GM12891 (cell line): ENCODE results near the gene COX6A1.
"Not testable (repeated sequence)": the region's sequence is repeated elsewhere in the genome, so short reads cannot be mapped to it uniquely, and the experiment has no call there.

Source experiments
- DNase-seq: peaks from one replicate; pipeline ENCODE4 v3.0.0; 2011; ENCODE audit warnings: low spot score; ENCODE audit not compliant: insufficient read length
- FAIRE-seq: peaks from 2 replicates; lab custom pipeline; 2011; peaks lifted over from hg19 to GRCh38; lab: Jason Lieb, UNC
- PAX5 ChIP-seq: IDR thresholded peaks from 2 replicates; pipeline ENCODE4 v1.6.1; 2011; ENCODE audit warnings: low read length, moderate library complexity, mild to moderate bottlenecking; ENCODE audit not compliant: insufficient read depth, severe bottlenecking
- POLR2A ChIP-seq: IDR thresholded peaks from 2 replicates; pipeline ENCODE4 v1.6.1; 2011; ENCODE audit warnings: low read depth, low read length, control low read depth
- POLR2AphosphoS5 ChIP-seq: IDR thresholded peaks from 2 replicates; pipeline ENCODE4 v1.6.1; 2011; ENCODE audit warnings: low read depth, low read length, control low read depth
- POU2F2 ChIP-seq: IDR thresholded peaks from 2 replicates; pipeline ENCODE4 v1.6.1; 2011; ENCODE audit warnings: low read depth, mild to moderate bottlenecking, control low read depth, low read length, moderate library complexity
- SPI1 ChIP-seq: IDR thresholded peaks from 2 replicates; pipeline ENCODE4 v1.6.1; 2011; ENCODE audit warnings: low read depth, low read length, control low read depth
- TAF1 ChIP-seq: IDR thresholded peaks from 2 replicates; pipeline ENCODE4 v1.6.1; 2011; ENCODE audit warnings: low read depth, low read length, control low read depth

The COX6A1 gene

DNA sequence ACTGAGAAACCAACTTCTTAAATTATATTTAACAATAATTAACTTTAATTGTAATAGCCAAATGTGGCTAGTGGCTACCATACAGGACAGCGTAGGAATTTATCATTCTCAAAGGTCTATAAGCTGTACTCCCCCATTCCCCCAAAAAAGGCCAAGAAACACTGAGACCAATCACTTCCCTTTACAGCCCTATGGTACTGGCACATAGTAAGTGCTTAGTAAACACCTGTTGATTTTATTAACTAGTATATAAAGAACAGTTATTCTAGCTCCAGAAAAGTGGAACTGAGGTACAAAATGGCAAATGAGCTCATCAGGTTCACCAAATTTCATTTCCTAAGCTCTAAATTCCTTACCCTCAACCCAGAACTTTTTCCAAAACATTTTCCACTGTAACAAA lies 37.7 kb downstream of the COX6A1 start:
- no peak for DNase-seq
- FAIRE-seq: no peak
- no peak for TF ChIP-seq POLR2AphosphoS5
- no peak for TF ChIP-seq POU2F2
- TF ChIP-seq PAX5: no peak
- no peak for TF ChIP-seq TAF1
- no peak for TF ChIP-seq POLR2A
- no peak for TF ChIP-seq SPI1

DNA sequence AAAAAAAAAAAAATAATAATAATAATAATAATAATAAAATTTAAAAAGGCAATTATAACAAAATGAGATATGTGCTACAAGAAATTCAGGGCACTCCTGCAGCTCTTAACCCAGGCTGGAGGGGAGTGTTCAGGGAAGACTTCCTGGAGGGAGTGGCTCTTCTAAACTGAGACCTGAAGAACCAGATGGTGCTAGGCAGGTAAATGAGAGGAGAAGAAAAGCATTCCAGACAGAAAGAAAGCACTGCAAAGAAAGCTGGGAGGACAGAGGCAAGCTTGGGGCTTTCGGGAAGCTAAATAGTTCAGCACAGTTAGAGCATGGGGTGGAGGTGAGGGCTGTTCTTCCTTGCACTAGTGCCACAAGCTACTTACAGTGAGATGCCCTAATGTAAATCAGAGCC lies 41.5 kb downstream of the COX6A1 start:
- TF ChIP-seq SPI1 (no peak), POU2F2 (no peak), POLR2A (no peak)
- FAIRE-seq (no peak), DNase-seq (no peak)

DNA sequence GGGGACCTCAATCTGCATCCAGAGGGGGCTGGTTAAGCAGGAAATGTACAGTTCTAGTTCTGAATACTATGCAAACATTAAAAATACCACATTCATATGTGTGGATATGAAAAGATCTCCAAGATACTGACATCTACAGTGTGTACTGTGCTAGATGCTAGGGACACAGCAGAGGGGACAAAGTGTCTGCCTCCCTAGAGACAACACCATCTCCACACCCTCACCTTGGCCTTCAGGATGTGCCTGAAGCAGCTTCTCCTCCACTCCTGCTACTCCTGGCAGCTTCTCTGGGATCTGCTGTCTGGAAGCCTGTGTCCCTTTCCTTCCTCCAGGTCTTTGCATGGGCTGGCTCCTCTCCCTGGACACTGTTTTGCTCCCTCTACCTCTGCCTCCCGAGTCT lies 42.3 kb downstream of the COX6A1 start:
- FAIRE-seq (no peak), DNase-seq (no peak)
- no peak for TF ChIP-seq POLR2A
- no peak for TF ChIP-seq SPI1
- no peak for TF ChIP-seq POLR2AphosphoS5
- no peak for TF ChIP-seq PAX5
- TF ChIP-seq POU2F2: no peak
- TF ChIP-seq TAF1: no peak

DNA sequence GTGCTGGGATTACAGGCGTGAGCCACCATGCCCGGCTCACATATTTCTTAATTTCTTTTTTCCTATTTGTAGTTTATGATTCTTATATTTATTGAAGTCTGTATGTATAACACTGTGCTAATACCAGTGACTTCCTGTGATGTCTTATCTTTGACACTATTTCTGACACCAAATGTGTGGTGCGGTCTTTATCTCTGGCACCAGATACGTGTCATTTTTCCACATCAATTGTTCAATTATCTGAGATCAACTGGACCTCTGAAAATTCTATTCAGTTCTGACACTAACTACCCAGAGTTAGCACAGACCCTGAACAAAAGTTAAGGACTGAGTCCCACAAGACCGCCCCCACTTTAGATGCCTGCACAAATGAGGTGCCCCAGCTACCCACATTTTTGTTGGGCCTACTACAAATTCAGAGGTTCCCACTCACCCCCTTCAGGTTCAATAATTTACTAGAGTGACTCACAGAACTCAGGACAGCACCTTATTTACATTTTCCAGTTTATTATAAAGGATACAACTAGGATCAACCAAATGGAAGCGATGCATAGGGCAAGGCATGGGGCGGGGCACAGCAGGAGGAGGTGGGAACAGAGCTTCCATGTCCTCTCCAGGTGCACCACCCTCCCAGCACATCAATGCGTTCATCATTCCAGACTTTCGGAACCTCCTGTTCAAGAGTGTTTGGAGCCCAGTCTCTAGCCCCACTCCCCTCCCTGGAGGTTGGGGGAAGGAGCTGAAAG lies 43.3 kb downstream of the COX6A1 start:
- no peak for FAIRE-seq
- TF ChIP-seq TAF1: no peak
- TF ChIP-seq POU2F2: no peak
- TF ChIP-seq POLR2AphosphoS5: no peak
- TF ChIP-seq PAX5: no peak
- no peak for TF ChIP-seq SPI1
- TF ChIP-seq POLR2A: no peak
- no peak for DNase-seq

DNA sequence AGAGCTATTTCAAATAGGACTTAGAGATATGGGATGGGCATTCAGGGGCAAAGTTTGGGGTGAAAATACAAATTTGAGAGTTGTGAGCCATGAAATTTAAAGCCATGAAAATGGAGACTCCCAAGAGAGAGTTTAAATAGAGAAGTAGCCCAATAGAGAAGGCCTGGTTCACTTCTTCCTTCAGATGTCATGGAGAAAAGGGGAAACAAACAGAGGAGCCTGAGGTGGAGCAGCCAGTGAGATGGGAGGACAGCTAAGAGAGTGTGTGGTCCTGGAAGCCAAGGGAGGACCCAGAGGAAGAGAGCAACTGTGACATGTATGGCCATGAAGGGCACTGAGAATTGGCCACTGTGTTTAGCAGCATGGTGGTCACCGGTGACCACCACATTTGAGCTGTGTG lies 45.7 kb downstream of the COX6A1 start:
- FAIRE-seq (no peak), DNase-seq (no peak)
- no peak for TF ChIP-seq TAF1
- TF ChIP-seq PAX5: no peak
- no peak for TF ChIP-seq POU2F2
- no peak for TF ChIP-seq POLR2AphosphoS5
- no peak for TF ChIP-seq SPI1
- no peak for TF ChIP-seq POLR2A

DNA sequence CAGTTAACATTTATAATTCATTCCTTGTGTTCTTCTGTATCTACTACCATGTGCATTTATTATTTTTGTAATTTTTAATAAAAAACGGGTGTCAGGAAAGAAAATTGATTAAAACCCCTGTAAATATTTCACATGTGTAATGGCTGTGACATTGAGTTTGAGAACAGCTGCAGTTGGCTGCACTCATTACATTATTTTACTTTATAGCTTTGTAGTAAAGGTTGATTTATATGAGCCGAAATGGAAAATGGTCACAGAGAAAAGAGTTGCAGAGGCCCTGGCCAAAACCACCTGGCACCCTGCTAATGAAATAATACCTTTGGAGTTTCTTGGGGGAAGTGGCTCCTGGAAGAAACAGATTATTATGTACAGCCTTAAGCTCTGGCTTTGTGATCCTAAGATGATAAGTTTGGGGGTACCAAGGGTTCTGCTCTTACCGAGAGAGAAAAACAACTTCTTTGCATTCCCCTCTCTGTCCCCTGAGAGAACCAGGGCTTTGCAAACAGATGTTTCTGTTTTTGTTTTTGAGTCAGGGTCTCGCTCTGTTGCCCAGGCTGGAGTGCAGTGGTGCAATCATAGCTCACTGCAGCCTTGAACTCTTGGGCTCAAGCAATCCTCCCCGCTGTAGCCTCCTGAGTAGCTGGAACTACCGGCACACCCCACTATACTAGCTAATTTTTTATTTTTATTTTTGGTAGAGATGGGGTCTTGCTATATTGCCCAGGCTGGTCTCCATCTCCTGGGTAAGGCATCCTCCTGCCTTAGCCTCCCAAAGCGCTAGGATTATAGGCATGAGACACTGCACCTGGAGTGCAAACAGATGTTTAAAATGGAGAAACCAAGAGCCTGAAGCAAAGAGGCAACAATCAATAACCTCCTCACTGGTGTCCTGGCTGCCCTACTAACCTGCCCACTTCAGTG lies 48.3 kb downstream of the COX6A1 start:
- FAIRE-seq (no peak), DNase-seq (no peak)
- TF ChIP-seq SPI1 (no peak), TAF1 (no peak), POLR2A (no peak), POU2F2 (no peak), POLR2AphosphoS5 (no peak)

DNA sequence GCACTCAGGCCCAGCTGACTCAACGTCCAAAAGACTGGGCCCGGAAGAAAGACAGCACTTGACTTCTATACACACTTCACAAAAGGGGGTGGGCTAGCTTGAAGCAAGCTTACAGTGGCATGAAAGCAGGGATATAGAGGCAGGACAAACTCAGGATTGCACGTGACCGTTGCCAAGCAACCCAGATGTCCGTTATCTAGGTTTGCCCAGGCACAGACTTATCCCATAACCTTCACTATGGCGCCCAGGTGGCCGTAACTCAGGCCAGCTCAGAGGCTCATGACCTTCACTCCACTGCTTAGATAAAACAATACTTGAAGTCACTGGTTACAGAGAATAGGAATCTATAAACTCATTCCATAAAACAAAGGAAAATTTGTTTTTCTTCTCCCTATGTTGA lies 49.6 kb downstream of the COX6A1 start:
- DNase-seq, FAIRE-seq: not testable (repeated sequence)

DNA sequence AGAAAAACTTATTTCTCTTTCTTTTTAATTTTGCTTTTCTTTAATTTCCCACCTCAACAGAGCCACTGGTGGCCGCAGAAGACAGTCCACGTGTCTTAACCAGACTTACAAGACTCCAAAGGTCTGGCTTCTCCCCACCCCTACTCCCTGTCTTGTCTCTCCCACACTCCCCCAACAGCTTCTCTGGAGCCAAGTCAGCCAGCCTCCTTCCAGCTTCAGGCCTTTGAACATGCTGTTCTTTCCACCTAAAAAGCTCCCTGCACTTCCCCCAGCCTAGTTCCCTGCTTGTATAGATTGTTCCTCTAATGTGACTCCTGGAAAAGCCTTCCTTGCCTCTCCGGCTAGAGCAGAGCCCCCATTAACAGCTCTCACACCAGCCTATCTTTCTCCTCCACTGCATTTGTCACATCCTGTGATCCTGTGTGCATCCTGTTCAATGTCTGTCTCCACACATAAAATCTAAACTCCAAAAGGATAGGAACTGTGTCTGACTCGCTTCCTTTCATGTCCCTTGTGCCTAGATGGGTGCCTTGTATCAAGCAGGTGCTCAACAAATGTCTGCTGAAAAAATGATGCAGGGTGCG lies 50.2 kb downstream of the COX6A1 start:
- DNase-seq (no peak), FAIRE-seq (no peak)

DNA sequence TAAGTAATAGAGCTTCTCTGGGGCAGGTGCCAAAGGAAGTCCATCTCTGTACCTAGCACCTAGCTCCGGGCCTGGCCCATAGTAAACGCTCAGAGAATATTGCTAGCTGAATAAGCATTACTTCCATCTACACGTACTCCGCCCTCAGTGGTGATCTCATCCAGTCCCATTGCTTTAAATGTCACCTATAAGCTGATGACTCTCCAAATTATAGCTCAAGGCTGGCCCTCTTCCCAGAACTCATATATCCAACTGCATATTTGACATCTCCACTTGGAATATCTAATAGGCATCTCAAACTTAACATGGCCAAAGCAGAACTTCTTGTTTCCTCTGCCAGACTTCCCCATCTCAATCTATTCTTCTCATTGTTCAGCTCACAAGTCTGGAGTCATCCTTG lies 51.1 kb downstream of the COX6A1 start:
- FAIRE-seq (no peak), DNase-seq (no peak)
- no peak for TF ChIP-seq POU2F2
- TF ChIP-seq POLR2A: no peak
- no peak for TF ChIP-seq TAF1
- no peak for TF ChIP-seq POLR2AphosphoS5
- no peak for TF ChIP-seq PAX5
- no peak for TF ChIP-seq SPI1

More for the DNA sequence above, 50.2 kb downstream of the COX6A1 start:
- TF ChIP-seq POLR2AphosphoS5: no peak
- no peak for TF ChIP-seq SPI1
- no peak for TF ChIP-seq TAF1
- TF ChIP-seq POU2F2: no peak
- TF ChIP-seq POLR2A: no peak
- no peak for TF ChIP-seq PAX5
